HepG2 (cell line): ENCODE results near the gene ATAD3C. TPM values are rescaled to one million over a fixed set of nuclear protein-coding genes. Genes with fewer than 3 reads are reported as not detected.
A peak's percentile ranks its signal among the peaks of the same experiment; 100 is the strongest.

Source experiments
- CCDC6 ChIP-seq: sonication (generic); formaldehyde crosslinking; IDR thresholded peaks from 2 replicates; pipeline ENCODE4 v1.8.1; 2022; ENCODE audit warnings: mild to moderate bottlenecking, missing genetic modification reagents, moderate library complexity
- ELF3 ChIP-seq: IDR thresholded peaks from 2 replicates; pipeline ENCODE4 v1.6.1; 2016; ENCODE audit warnings: missing genetic modification reagents, missing compliant biosample characterization
- FOXK1 ChIP-seq: sonication (generic); formaldehyde crosslinking; IDR thresholded peaks from 2 replicates; pipeline ENCODE4 v1.4.0; 2020; ENCODE audit warnings: low read depth, missing genetic modification reagents, borderline replicate concordance
- POLR2AphosphoS5 ChIP-seq: IDR thresholded peaks from 2 replicates; pipeline ENCODE4 v1.6.1; 2012; ENCODE audit warnings: low read depth, low read length
- SATB2 ChIP-seq: sonication (generic); formaldehyde crosslinking; IDR thresholded peaks from 2 replicates; pipeline ENCODE4 v1.5.0; 2020; ENCODE audit warnings: missing genetic modification reagents
- SNAI1 ChIP-seq: sonication (generic); formaldehyde crosslinking; IDR thresholded peaks from 2 replicates; pipeline ENCODE4 v1.5.0; 2020; ENCODE audit warnings: mild to moderate bottlenecking, missing genetic modification reagents, borderline replicate concordance
- SRSF1 ChIP-seq: fragments of 200-400 bp; formaldehyde crosslinking; optimal IDR thresholded peaks from 2 replicates; pipeline ENCODE3; 2017; ENCODE audit warnings: mild to moderate bottlenecking, low read depth, low read length, moderate library complexity
- TEAD3 ChIP-seq: optimal IDR thresholded peaks from 2 replicates; pipeline ENCODE3; 2016; ENCODE audit warnings: borderline replicate concordance
- ZFP90 ChIP-seq: sonication (generic); formaldehyde crosslinking; IDR thresholded peaks from 2 replicates; pipeline ENCODE4 v1.8.0; 2022; ENCODE audit warnings: missing genetic modification reagents, mild to moderate bottlenecking, inconsistent platforms, borderline replicate concordance
- ZIK1 ChIP-seq: sonication (generic); formaldehyde crosslinking; IDR thresholded peaks from 2 replicates; pipeline ENCODE4 v1.5.0; 2020; ENCODE audit warnings: mild to moderate bottlenecking, low read depth, missing genetic modification reagents, borderline replicate concordance
- ZNF468 ChIP-seq: sonication (generic); formaldehyde crosslinking; IDR thresholded peaks from 2 replicates; pipeline ENCODE4 v1.8.0; 2022; ENCODE audit warnings: mild to moderate bottlenecking, moderate library complexity, missing genetic modification reagents
- ZNF510 ChIP-seq: sonication (generic); formaldehyde crosslinking; IDR thresholded peaks from 2 replicates; pipeline ENCODE4 v1.4.0; 2020; ENCODE audit warnings: low read depth, mild to moderate bottlenecking, missing genetic modification reagents
- ZNF674 ChIP-seq: sonication (generic); formaldehyde crosslinking; IDR thresholded peaks from 2 replicates; pipeline ENCODE4 v1.5.0; 2020; ENCODE audit warnings: low read depth, mild to moderate bottlenecking, missing genetic modification reagents
- ZNF777 ChIP-seq: sonication (generic); formaldehyde crosslinking; IDR thresholded peaks from 2 replicates; pipeline ENCODE4 v1.4.0; 2020; ENCODE audit warnings: missing genetic modification reagents
- polyA plus RNA-seq, 8 experiments: library from polyadenylated mRNA; depleted of rRNA in 3 of 8; stranded (reverse) in 7 of 8; unstranded in 1 of 8; fragments of >200 nt; fragmentation: Illumina TruSeq in 4 of 8; extraction: Trizol in 4 of 8; gene quantifications; 2 replicates each; pipeline versions ENCODE4 v1.2.1 to v1.2.3, GENCODE V29; 2011 to 2016; ENCODE audit warnings: low read depth in 4 of 8, missing spikeins in 1 of 8, mixed read lengths in 1 of 8; ENCODE audit not compliant: insufficient read depth in 1 of 8
- total RNA-seq, 5 experiments: library from RNA; depleted of rRNA; stranded (reverse); fragments of >200 nt; fragmentation: Illumina TruSeq; extraction: Trizol; gene quantifications; 2 replicates each; pipeline ENCODE4 v1.2.3, GENCODE V29; 2016; ENCODE audit warnings: low read depth in 1 of 5
- TF ChIP-seq, protein P1 (sequence below): sonication (generic); formaldehyde crosslinking; IDR thresholded peaks from 2 replicates; pipeline ENCODE4 v1.9.0; 2022; ENCODE audit warnings: low read depth, missing genetic modification reagents
- TF ChIP-seq, protein P2 (sequence below): sonication (generic); formaldehyde crosslinking; IDR thresholded peaks from 2 replicates; pipeline ENCODE4 v1.4.0; 2020; ENCODE audit warnings: missing genetic modification reagents; ENCODE audit errors: not compliant biosample characterization
- TF ChIP-seq, protein P3 (sequence below): sonication (generic); formaldehyde crosslinking; conservative IDR thresholded peaks from 2 replicates; pipeline ENCODE4 v1.4.0; 2020; ENCODE audit warnings: missing genetic modification reagents
- TF ChIP-seq, protein P4 (sequence below): sonication (generic); formaldehyde crosslinking; IDR thresholded peaks from 2 replicates; pipeline ENCODE4 v1.4.0; 2020; ENCODE audit warnings: missing genetic modification reagents
- TF ChIP-seq, protein P5 (sequence below): sonication (generic); formaldehyde crosslinking; IDR thresholded peaks from 2 replicates; pipeline ENCODE4 v1.4.0; 2020; ENCODE audit warnings: missing genetic modification reagents
- TF ChIP-seq, protein P6 (sequence below): sonication (generic); formaldehyde crosslinking; IDR thresholded peaks from 2 replicates; pipeline ENCODE4 v1.8.1; 2023; ENCODE audit warnings: mild to moderate bottlenecking, missing genetic modification reagents

Gene ATAD3C
- total and polyA plus RNA-seq, 2 of the 13 experiments (the other 11 are each of a cell fraction or from before 2014, with no cell fraction given), result 2.4 to 3.2 TPM

DNA sequence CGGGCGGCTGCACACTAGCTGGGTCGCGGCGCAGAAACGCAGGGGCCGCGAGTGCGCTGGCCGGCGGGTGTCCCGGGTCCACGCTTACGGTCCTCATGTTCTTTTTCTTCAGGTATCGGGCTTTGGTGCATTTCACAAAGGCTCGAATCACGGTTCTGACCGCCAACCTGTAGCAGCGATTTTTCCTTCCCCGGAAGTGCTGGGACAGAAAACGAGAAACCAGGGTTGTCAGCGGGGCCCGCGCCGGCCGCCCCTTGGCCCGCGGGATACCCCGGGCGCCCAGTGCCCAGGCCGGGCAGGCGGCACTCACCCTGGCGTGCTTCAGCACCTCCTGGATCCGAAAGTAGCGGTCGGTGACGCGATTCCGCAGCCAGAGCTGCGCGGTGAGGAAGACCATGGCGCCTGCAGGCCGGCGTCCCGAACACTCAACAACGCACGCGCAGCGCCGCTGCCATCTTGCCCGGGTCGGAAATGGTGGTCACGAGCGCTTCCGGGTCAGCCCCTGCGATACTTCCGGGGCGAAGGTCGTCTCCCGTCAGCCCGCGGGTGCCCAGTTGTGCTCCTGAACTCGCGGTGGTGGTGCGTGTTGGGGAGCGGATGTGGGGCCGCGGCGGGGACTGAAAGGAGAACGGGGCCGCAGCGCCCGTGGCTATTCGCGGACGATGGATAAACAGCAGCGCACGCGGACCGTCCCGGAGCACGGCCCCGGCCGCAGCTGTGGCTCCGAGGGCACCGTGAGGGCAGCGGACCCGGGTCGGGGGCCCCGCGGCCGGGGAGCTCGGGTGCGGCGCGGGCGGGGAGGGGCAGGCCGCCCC is 42.5 kb upstream of the ATAD3C start, which contains the start of gene MRPL20 (continued):
- TF ChIP-seq, protein P1, sequence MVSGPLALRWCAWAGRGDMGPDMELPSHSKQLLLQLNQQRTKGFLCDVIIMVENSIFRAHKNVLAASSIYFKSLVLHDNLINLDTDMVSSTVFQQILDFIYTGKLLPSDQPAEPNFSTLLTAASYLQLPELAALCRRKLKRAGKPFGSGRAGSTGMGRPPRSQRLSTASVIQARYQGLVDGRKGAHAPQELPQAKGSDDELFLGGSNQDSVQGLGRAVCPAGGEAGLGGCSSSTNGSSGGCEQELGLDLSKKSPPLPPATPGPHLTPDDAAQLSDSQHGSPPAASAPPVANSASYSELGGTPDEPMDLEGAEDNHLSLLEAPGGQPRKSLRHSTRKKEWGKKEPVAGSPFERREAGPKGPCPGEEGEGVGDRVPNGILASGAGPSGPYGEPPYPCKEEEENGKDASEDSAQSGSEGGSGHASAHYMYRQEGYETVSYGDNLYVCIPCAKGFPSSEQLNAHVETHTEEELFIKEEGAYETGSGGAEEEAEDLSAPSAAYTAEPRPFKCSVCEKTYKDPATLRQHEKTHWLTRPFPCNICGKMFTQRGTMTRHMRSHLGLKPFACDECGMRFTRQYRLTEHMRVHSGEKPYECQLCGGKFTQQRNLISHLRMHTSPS (CRISPR knock-in tag), result peak; percentile 66
- TF ChIP-seq ZNF510, result peak; percentile 82
- TF ChIP-seq SRSF1, result no peak
- TF ChIP-seq SNAI1 (CRISPR knock-in tag), result no peak
- TF ChIP-seq POLR2AphosphoS5, result peak; percentile 94
- peak; percentile 77; the same call in 1 of the 2 replicates for TF ChIP-seq ELF3 (CRISPR knock-in tag)
- TF ChIP-seq, protein P2, sequence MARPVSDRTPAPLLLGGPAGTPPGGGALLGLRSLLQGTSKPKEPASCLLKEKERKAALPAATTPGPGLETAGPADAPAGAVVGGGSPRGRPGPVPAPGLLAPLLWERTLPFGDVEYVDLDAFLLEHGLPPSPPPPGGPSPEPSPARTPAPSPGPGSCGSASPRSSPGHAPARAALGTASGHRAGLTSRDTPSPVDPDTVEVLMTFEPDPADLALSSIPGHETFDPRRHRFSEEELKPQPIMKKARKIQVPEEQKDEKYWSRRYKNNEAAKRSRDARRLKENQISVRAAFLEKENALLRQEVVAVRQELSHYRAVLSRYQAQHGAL, result no peak
- TF ChIP-seq CCDC6 (CRISPR knock-in tag), result peak; percentile 29; the same call in 1 of the 2 replicates
- TF ChIP-seq, protein P3, sequence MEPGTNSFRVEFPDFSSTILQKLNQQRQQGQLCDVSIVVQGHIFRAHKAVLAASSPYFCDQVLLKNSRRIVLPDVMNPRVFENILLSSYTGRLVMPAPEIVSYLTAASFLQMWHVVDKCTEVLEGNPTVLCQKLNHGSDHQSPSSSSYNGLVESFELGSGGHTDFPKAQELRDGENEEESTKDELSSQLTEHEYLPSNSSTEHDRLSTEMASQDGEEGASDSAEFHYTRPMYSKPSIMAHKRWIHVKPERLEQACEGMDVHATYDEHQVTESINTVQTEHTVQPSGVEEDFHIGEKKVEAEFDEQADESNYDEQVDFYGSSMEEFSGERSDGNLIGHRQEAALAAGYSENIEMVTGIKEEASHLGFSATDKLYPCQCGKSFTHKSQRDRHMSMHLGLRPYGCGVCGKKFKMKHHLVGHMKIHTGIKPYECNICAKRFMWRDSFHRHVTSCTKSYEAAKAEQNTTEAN (CRISPR knock-in tag), result no peak
- TF ChIP-seq, protein P4, sequence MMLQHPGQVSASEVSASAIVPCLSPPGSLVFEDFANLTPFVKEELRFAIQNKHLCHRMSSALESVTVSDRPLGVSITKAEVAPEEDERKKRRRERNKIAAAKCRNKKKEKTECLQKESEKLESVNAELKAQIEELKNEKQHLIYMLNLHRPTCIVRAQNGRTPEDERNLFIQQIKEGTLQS (CRISPR knock-in tag), result peak; percentile 66
- TF ChIP-seq TEAD3 (CRISPR knock-in tag), result peak; percentile 76
- TF ChIP-seq ZFP90 (CRISPR knock-in tag), result no peak
- TF ChIP-seq, protein P5, sequence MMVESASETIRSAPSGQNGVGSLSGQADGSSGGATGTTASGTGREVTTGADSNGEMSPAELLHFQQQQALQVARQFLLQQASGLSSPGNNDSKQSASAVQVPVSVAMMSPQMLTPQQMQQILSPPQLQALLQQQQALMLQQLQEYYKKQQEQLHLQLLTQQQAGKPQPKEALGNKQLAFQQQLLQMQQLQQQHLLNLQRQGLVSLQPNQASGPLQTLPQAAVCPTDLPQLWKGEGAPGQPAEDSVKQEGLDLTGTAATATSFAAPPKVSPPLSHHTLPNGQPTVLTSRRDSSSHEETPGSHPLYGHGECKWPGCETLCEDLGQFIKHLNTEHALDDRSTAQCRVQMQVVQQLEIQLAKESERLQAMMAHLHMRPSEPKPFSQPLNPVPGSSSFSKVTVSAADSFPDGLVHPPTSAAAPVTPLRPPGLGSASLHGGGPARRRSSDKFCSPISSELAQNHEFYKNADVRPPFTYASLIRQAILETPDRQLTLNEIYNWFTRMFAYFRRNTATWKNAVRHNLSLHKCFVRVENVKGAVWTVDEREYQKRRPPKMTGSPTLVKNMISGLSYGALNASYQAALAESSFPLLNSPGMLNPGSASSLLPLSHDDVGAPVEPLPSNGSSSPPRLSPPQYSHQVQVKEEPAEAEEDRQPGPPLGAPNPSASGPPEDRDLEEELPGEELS, result peak; percentile 39; the same call in 1 of the 2 replicates
- TF ChIP-seq ZNF777 (CRISPR knock-in tag), result no peak
- TF ChIP-seq ZNF674 (CRISPR knock-in tag), result no peak
- TF ChIP-seq, protein P6, sequence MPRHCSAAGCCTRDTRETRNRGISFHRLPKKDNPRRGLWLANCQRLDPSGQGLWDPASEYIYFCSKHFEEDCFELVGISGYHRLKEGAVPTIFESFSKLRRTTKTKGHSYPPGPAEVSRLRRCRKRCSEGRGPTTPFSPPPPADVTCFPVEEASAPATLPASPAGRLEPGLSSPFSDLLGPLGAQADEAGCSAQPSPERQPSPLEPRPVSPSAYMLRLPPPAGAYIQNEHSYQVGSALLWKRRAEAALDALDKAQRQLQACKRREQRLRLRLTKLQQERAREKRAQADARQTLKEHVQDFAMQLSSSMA (CRISPR knock-in tag), result peak; percentile 53; the same call in 1 of the 2 replicates
- peak; percentile 96 for TF ChIP-seq FOXK1
- TF ChIP-seq SATB2 (CRISPR knock-in tag), result no peak; the same call in 1 of the 2 replicates
- no peak for TF ChIP-seq ZNF468 (CRISPR knock-in tag)
- TF ChIP-seq ZIK1, result peak; percentile 89; the same call in 1 of the 2 replicates
